Thoracic aorta endothelial cell (primary cell): Measurements from ENCODE around the gene TMEM14A. TPM values are rescaled to one million over a fixed set of nuclear protein-coding genes. Genes with fewer than 3 reads are reported as not detected.

Source experiments
- small RNA-seq: library from RNA; depleted of rRNA; stranded (forward); fragments of <200 nt; gene quantifications from one replicate; pipeline ENCODE3, GENCODE V24; 2012
- total RNA-seq: library from RNA; depleted of rRNA; stranded (reverse); fragments of >200 nt; gene quantifications from 2 replicates; pipeline ENCODE4 v1.2.3, GENCODE V29; 2012

Gene TMEM14A, protein sequence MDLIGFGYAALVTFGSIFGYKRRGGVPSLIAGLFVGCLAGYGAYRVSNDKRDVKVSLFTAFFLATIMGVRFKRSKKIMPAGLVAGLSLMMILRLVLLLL
- 24.2 and 27.3 TPM in 2 replicates for total RNA-seq

DNA sequence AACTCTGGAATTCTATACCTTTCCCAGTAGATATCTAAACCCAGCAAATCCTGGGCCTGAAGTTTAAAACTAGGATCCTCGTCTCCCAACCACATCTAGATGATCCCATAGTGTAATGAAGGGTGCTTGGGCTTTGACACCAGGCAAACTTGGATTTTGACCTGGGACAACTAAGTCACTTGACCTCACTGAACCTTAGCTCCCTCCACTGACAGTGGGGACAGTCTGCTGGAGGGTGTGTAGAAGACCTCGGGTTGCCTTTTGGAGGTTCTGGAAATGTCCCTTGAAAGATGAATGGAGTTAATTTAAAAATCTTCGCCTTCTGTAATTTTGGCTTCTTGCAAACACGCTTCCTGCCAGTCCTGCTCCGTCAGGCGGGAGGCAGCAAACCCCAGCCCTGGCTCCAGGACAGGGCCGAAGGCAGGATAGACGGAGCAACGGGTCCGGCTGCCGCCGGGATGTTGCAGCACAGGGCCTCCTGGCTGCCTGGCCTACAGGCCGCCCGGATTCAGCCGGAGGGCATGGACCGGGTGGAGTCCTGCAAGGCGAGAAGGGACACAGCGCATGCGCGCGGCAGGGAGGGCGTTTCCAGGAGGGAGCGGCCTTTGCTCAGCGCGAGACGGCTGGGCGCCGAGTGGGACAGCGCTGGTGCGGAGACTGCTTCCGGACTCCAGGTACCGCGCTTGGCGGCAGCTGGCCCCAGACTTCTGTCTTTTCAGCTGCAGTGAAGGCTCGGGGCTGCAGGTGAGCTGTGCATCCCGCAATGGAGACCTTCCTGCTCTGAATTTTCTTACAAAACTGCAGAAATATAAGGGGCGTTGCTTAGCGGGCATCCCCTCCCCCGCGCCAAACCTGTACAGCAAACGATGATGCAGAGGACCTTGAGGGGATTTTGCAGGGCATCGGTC is at the start of gene TMEM14A:
TMEM14A (plus strand) TSS at position 612 of the 908 bp plus-strand sequence. CDS start 5,990 bp downstream, outside the sequence.

Small RNAs within 50 kb of the gene (small RNA-seq; reads per million reads assigned to genes)
- gene AL109918.2 = not detected

Other genes starting within 250 kb of the TMEM14A start
- 97.6 and 101 TPM in 2 replicates for gene TRAM2, start 94.1 kb upstream of the TMEM14A start, total RNA-seq
- not detected in 2 replicates for gene GSTA2, start 92.4 kb downstream of the TMEM14A start, total RNA-seq
- not detected in 2 replicates for gene GSTA1, start 132.7 kb downstream of the TMEM14A start, total RNA-seq
- gene GSTA5, start 169.7 kb downstream of the TMEM14A start, total RNA-seq = not detected in 2 replicates
- gene GSTA3, start 238.6 kb downstream of the TMEM14A start, total RNA-seq = not detected in 2 replicates